Smooth muscle cell (in vitro differentiated cells): ENCODE data around the gene TNFAIP2. TPM values are rescaled to one million over a fixed set of nuclear protein-coding genes. Genes with fewer than 3 reads are reported as not detected.
"Not testable (repeated sequence)": the region's sequence is repeated elsewhere in the genome, so short reads cannot be mapped to it uniquely, and the experiment has no call there.

Experiments used
- DNase-seq: peaks from one replicate; lab custom pipeline; 2025; ENCODE audit not compliant: unreplicated experiment; lab: John Stamatoyannopoulos, UW
- H2AFZ ChIP-seq: fragments of 200-600 bp; sonication (generic); 2 replicates; pipeline ENCODE4 v1.6.0; 2016; ENCODE audit warnings: antibody characterized with exemption, low read depth, mild to moderate bottlenecking
- H3F3A ChIP-seq: fragments of 200-600 bp; sonication (generic); 2 replicates; pipeline ENCODE4 v1.6.0; 2017; ENCODE audit warnings: antibody characterized with exemption, low read depth
- H3K27ac ChIP-seq: fragments of 200-600 bp; sonication (generic); 2 replicates; pipeline ENCODE4 v1.5.1; 2016; ENCODE audit warnings: low read depth, mild to moderate bottlenecking
- H3K27me3 ChIP-seq: fragments of 200-600 bp; sonication (generic); 2 replicates; pipeline ENCODE4 v1.6.1; 2016; ENCODE audit warnings: low read depth, mild to moderate bottlenecking
- H3K36me3 ChIP-seq: fragments of 200-600 bp; sonication (generic); 2 replicates; pipeline ENCODE4 v1.5.1; 2016; ENCODE audit warnings: low read depth
- H3K4me1 ChIP-seq: fragments of 200-600 bp; sonication (generic); 2 replicates; pipeline ENCODE4 v1.5.1; 2016; ENCODE audit warnings: low read depth
- H3K4me2 ChIP-seq: fragments of 200-600 bp; sonication (generic); 2 replicates; pipeline ENCODE4 v1.6.0; 2016; ENCODE audit warnings: mild to moderate bottlenecking
- H3K4me3 ChIP-seq: fragments of 200-600 bp; sonication (generic); 2 replicates; pipeline ENCODE4 v1.5.1; 2016; ENCODE audit warnings: mild to moderate bottlenecking
- H3K79me2 ChIP-seq: fragments of 200-600 bp; sonication (generic); 2 replicates; pipeline ENCODE4 v1.6.0; 2016; ENCODE audit warnings: low read depth, mild to moderate bottlenecking
- H3K9ac ChIP-seq: fragments of 200-600 bp; sonication (generic); 2 replicates; pipeline ENCODE4 v1.6.0; 2016; ENCODE audit warnings: low read depth
- H3K9me3 ChIP-seq: fragments of 200-600 bp; sonication (generic); replicated peaks from 2 replicates; pipeline ENCODE4 v1.5.1; 2016; ENCODE audit warnings: low read depth
- H4K20me1 ChIP-seq: fragments of 200-600 bp; sonication (generic); 2 replicates; pipeline ENCODE4 v1.6.0; 2016; ENCODE audit warnings: low read depth
- WGBS: methylation state at CpG from one replicate; pipeline ENCODE4 v1.1.7; 2016; ENCODE audit warnings: low lambda C conversion rate; 5-methylcytosine and 5-hydroxymethylcytosine counted together
- polyA plus RNA-seq: library from polyadenylated mRNA; unstranded; fragments of >200 nt; fragmentation: Nextera tagmentation; extraction: Ambion mirVana; gene quantifications from 2 replicates; pipeline ENCODE4 v1.2.1, GENCODE V29; 2016
- total RNA-seq: library from RNA; depleted of rRNA; stranded (reverse); fragments of >200 nt; gene quantifications from 2 replicates; pipeline ENCODE4 v1.2.3, GENCODE V29; 2014
- TF ChIP-seq, protein P1 (sequence below): fragments of 200-600 bp; sonication (generic); IDR thresholded peaks from 2 replicates; pipeline ENCODE4 v1.5.1; 2017; ENCODE audit warnings: borderline replicate concordance, mild to moderate bottlenecking, antibody characterized with exemption; ENCODE audit not compliant: insufficient read depth, poor library complexity, severe bottlenecking

The TNFAIP2 gene
- total and polyA plus RNA-seq, 2 experiments from 2014 or later, result 35.7 to 76.5 TPM

DNA sequence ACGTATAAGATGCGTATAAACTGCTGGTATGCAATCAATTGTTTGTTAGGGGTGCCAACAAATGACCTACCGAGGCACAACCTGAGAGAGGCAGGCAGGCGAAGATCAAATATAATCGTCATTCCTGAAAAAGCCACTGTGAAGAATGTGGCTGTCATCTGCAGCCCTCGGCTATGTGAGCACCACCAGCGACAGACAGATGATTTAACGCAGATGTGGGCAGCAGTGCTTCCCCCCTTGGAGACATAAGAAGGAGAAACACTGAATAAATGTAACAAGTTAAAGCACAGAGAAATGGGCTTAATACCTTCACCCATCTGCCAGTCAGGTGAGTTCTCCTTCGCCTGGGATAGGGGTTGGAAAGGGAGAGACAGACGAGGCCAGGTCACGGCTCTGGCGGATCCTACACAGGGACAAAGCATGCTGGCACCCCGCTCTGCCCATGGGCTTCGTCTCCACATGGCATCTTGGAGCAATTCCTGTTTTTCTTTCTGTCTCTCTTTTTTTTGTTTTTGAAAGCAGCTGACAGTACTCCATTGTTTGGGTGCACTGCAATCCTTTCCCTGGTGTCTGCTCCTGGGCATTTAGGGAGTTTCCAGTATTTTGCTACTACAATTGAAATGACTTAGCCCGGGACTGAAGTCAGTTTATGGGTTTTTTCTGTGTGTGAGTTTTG lies 28.1 kb downstream of the TNFAIP2 start:
- Histone ChIP-seq H3K27ac (no peak overlapping the region), H3K4me2 (no peak overlapping the region), H3K4me3 (no peak overlapping the region), H3K9ac (no peak overlapping the region), H3K4me1 (no peaks in the 10 kb centered on the region), H3F3A (no peaks in the 10 kb centered on the region), H2AFZ (no peak overlapping the region), H3K9me3 (no peaks in the 10 kb centered on the region), H4K20me1 (no peaks in the 10 kb centered on the region), H3K36me3 (no peaks in the 10 kb centered on the region), H3K79me2 (no peaks in the 10 kb centered on the region), H3K27me3 (no peaks in the 10 kb centered on the region)
- WGBS, result 76% methylated on average over 15 of the region's 15 CpGs
- no peak for DNase-seq
- TF ChIP-seq, protein P1, sequence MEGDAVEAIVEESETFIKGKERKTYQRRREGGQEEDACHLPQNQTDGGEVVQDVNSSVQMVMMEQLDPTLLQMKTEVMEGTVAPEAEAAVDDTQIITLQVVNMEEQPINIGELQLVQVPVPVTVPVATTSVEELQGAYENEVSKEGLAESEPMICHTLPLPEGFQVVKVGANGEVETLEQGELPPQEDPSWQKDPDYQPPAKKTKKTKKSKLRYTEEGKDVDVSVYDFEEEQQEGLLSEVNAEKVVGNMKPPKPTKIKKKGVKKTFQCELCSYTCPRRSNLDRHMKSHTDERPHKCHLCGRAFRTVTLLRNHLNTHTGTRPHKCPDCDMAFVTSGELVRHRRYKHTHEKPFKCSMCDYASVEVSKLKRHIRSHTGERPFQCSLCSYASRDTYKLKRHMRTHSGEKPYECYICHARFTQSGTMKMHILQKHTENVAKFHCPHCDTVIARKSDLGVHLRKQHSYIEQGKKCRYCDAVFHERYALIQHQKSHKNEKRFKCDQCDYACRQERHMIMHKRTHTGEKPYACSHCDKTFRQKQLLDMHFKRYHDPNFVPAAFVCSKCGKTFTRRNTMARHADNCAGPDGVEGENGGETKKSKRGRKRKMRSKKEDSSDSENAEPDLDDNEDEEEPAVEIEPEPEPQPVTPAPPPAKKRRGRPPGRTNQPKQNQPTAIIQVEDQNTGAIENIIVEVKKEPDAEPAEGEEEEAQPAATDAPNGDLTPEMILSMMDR, result no peak

DNA sequence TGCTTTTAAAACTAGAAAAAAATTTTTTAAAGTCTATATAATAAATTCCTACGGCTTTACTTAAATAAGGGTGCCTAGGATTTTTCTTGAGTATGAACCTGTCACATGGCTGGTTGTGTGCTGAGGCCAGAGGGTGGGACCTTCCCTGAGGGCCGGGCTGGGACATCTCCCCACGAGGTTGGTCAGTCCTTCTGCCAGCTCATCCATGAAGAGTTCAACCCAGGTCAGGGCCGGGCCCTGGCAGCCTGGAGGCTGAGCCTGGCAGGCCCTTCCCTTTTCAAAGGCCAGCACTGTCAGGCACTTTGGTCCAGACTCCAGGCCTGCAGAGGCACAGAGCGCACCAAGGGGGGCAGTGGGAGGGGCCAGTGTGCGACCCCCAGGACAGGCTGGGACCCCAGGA lies 31.7 kb downstream of the TNFAIP2 start:
- Histone ChIP-seq H3K27me3 (no peaks in the 10 kb centered on the region), H3F3A (no peaks in the 10 kb centered on the region), H3K27ac (no peak overlapping the region), H3K36me3 (no peaks in the 10 kb centered on the region), H3K4me2 (no peak overlapping the region), H3K9ac (no peak overlapping the region), H3K79me2 (no peaks in the 10 kb centered on the region), H3K4me3 (no peak overlapping the region), H4K20me1 (no peaks in the 10 kb centered on the region), H3K4me1 (no peaks in the 10 kb centered on the region), H3K9me3 (no peaks in the 10 kb centered on the region), H2AFZ (no peak overlapping the region)
- WGBS, result 62% methylated on average over 6 of the region's 6 CpGs
- DNase-seq, result no peak
- TF ChIP-seq, protein P1, result no peak

DNA sequence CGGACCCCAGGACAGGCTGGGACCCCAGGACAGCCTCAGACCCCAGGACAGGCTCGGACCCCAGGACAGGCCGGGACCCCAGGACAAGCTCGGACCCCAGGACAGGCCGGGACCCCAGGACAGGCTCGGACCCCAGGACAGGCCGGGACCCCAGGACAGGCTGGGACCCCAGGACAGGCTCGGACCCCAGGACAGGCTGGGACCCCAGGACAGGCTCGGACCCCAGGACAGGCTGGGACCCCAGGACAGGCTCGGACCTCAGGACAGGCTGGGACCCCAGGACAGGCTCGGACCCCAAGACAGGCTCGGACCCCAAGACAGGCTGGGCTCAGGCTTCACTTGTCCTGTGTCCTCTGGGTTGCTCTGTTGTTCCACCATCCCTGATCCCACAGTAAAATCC lies 32.2 kb downstream of the TNFAIP2 start:
- H3K36me3 ChIP-seq, H3K9ac ChIP-seq, H3K4me3 ChIP-seq, H4K20me1 ChIP-seq, H3K79me2 ChIP-seq, DNase-seq, H3K4me1 ChIP-seq, H3F3A ChIP-seq, H3K4me2 ChIP-seq, H2AFZ ChIP-seq, H3K27me3 ChIP-seq, H3K9me3 ChIP-seq, H3K27ac ChIP-seq: not testable (repeated sequence)
- WGBS, result 98% methylated on average over 12 of the region's 12 CpGs

DNA sequence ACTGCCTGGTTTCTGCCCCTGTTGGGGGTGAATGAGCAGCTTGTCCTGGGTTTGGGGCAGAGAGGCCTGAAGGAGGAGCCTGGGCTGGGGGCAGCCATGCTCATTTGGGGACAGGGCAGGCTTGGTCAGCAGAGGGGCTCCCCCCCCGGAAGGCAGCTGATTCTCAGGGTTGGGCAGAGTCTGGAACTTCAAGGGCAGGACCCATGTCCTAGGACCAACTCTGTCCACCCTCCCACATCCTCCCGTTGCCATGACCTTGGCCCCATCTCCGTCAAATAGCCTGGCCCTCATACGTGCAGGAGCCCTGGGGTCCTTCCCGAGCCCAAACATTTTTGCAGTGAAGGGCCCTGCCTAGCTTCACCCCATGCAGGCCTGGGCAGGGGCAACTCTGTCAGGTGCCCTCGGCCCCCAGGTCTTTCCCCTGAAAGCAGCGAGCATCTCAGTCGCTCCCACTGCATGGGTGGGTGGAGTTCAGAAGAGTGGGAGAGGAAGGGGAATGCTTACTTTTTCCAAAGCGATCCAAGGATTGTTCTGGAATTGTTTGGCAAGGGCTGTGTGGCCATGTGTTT lies 32.6 kb downstream of the TNFAIP2 start:
- H3K4me3 ChIP-seq, result no peak overlapping the region
- no peak overlapping the region for H3K27ac ChIP-seq
- WGBS, result 95% methylated on average over 9 of the region's 9 CpGs
- H4K20me1 ChIP-seq, result no peaks in the 10 kb centered on the region
- TF ChIP-seq, protein P1, result no peak
- no peaks in the 10 kb centered on the region for H3K36me3 ChIP-seq
- DNase-seq, result no peak
- H3F3A ChIP-seq, result no peaks in the 10 kb centered on the region
- H3K4me1 ChIP-seq, result no peaks in the 10 kb centered on the region
- no peaks in the 10 kb centered on the region for H3K27me3 ChIP-seq
- H2AFZ ChIP-seq, result no peak overlapping the region
- no peak overlapping the region for H3K4me2 ChIP-seq
- no peak overlapping the region for H3K9ac ChIP-seq
- H3K9me3 ChIP-seq, result no peaks in the 10 kb centered on the region
- no peaks in the 10 kb centered on the region for H3K79me2 ChIP-seq
